WTC11 (cell line): Measurements from ENCODE around the gene NDUFS6.

Experiments used
- ATF3 ChIP-seq: sonication (generic); formaldehyde crosslinking; conservative IDR thresholded peaks from 2 replicates; pipeline ENCODE4 v1.8.1; 2022; ENCODE audit warnings: mild to moderate bottlenecking, missing genetic modification reagents
- CREM ChIP-seq: sonication (generic); formaldehyde crosslinking; IDR thresholded peaks from 2 replicates; pipeline ENCODE4 v1.8.1; 2022; ENCODE audit warnings: mild to moderate bottlenecking, missing genetic modification reagents, moderate library complexity
- CTCF ChIP-seq: fragments of 200-600 bp; IDR thresholded peaks from 2 replicates; pipeline ENCODE4 v1.8.0; 2022; ENCODE audit warnings: antibody characterized with exemption
- E2F5 ChIP-seq: sonication (generic); formaldehyde crosslinking; IDR thresholded peaks from 2 replicates; pipeline ENCODE4 v1.8.1; 2022; ENCODE audit warnings: mild to moderate bottlenecking, moderate library complexity, missing genetic modification reagents
- FOXP4 ChIP-seq: sonication (generic); formaldehyde crosslinking; IDR thresholded peaks from 2 replicates; pipeline ENCODE4 v1.8.0; 2022; ENCODE audit warnings: mild to moderate bottlenecking, missing genetic modification reagents
- JUN ChIP-seq: sonication (generic); formaldehyde crosslinking; IDR thresholded peaks from 2 replicates; pipeline ENCODE4 v1.8.0; 2023; ENCODE audit warnings: mild to moderate bottlenecking, missing genetic modification reagents
- NFYB ChIP-seq: sonication (generic); formaldehyde crosslinking; conservative IDR thresholded peaks from 2 replicates; pipeline ENCODE4 v1.8.0; 2022; ENCODE audit warnings: low read depth, missing genetic modification reagents
- PREB ChIP-seq: sonication (generic); formaldehyde crosslinking; IDR thresholded peaks from 2 replicates; pipeline ENCODE4 v1.8.1; 2022; ENCODE audit warnings: mild to moderate bottlenecking, missing genetic modification reagents, moderate library complexity, borderline replicate concordance
- SOX15 ChIP-seq: fragments of 250-450 bp; sonication (Bioruptor Pico); IDR thresholded peaks from 2 replicates; pipeline ENCODE4 v1.9.0; 2021; ENCODE audit warnings: mild to moderate bottlenecking
- SP1 ChIP-seq: sonication (generic); formaldehyde crosslinking; conservative IDR thresholded peaks from 2 replicates; pipeline ENCODE4 v1.8.1; 2022; ENCODE audit warnings: missing genetic modification reagents
- TCF7 ChIP-seq: sonication (generic); formaldehyde crosslinking; IDR thresholded peaks from 2 replicates; pipeline ENCODE4 v1.8.0; 2022; ENCODE audit warnings: mild to moderate bottlenecking, low read depth, missing genetic modification reagents, moderate library complexity
- USF1 ChIP-seq: sonication (generic); formaldehyde crosslinking; IDR thresholded peaks from 2 replicates; pipeline ENCODE4 v1.8.0; 2022; ENCODE audit warnings: mild to moderate bottlenecking, missing genetic modification reagents
- ZBTB43 ChIP-seq: sonication (generic); formaldehyde crosslinking; IDR thresholded peaks from 2 replicates; pipeline ENCODE4 v1.8.1; 2023; ENCODE audit warnings: mild to moderate bottlenecking, missing genetic modification reagents
- ZNF232 ChIP-seq: sonication (generic); formaldehyde crosslinking; IDR thresholded peaks from 2 replicates; pipeline ENCODE4 v1.8.0; 2022; ENCODE audit warnings: mild to moderate bottlenecking, missing genetic modification reagents

- TF ChIP-seq CREM (CRISPR knock-in tag) (no peak), CTCF (no peak), TCF7 (CRISPR knock-in tag) (no peak), SOX15 (CRISPR knock-in tag) (no peak), ZBTB43 (CRISPR knock-in tag) (no peak), PREB (CRISPR knock-in tag) (no peak), NFYB (CRISPR knock-in tag) (no peak), E2F5 (no peak), SP1 (CRISPR knock-in tag) (no peak), JUN (no peak), FOXP4 (CRISPR knock-in tag) (no peak), ZNF232 (CRISPR knock-in tag) (no peak), USF1 (no peak), ATF3 (CRISPR knock-in tag) (no peak)
Observed at GRCh38 chr5:1797103-1797800, 4.0 kb upstream of the NDUFS6 start.
